Kidney glomerular epithelial cell (primary cell): ENCODE results near the gene SPI1.
A peak's percentile ranks its signal among the peaks of the same experiment; 100 is the strongest.

Experiments
- DNase-seq: peaks from one replicate; lab custom pipeline; 2025; lab: John Stamatoyannopoulos, UW

SPI1 gene

DNA sequence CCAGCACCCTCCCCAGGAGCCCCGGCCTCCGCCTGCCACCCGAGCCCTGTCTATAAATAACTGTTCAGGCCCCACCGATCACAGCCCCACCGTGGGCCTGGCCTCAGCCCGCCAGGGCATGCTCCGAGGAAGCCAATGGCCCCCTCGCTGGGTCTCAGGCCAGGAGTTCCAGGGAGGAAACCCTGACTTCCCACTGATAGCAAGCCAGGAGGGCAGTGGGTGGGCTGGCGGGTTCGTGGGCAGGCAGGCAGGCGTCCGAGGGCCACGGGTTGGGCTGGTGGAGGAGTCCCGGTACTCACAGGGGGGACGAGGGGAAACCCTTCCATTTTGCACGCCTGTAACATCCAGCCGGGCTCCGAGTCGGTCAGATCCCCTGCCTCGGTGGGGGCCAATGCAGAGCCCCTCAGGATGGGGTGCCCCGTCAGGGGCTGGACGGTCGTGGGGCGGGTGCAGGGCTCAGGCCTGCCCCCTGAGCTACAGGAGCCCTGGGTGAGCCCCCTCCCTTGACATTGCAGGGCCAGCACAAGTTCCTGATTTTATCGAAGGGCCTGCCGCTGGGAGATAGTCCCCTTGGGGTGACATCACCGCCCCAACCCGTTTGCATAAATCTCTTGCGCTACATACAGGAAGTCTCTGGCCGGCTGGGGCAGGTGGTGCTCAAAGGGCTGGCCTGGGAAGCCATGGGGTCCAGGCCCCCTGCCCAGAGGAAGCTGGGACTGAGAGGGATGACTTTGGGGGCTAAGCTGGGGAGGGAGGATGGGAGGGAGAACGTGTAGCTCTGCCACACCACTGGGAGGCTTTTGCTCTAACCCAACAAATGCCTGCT is at the start of gene SPI1:
Gene SPI1, minus strand, starts transcription at position 538 of the 826 bp plus-strand sequence. Its CDS starts 194 bp downstream, at position 344.
- DNase-seq = no peak

DNA sequence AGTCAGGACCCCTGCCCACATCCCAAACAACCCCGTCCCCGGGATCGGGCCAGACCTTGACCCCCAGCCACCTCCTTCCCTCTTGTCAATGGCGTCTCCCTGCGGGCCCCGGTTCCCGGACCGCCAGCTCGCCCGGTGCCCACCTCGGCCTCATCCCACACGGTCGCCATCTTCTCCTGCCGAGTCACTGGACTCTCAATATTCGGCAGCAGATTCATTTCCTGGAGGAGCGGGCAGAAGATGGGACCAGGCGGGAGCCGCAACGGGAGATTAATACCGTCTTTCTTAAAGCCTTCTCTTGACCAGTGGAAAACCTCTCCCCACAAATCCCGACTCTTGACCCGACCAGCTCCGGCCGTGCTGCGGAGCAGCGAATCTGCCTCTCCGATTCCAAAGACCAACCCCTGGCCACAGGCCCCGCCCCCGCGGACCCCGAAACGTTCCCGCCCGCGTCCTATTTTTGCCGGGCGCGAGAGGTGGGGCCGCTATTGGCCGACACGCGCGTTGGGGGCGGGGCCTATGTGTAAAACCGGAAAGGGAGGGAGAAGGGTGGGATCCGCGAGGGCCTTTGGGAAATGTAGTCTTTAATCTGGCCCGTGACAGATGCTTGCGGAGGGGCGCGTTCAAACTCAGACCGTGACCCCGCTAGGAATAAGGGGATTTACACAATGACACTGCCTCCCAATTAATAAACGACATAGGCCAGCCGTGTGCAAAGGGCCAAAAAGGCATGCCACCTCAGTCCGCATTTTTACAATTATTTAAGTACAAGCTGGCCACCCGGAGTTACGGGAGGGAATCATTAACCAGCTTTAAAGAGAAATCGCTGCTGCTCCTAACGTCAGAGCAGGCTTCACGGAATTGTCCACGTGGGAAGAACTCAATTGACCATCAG is 48.0 kb upstream of the SPI1 start, which contains the start of gene PSMC3:
Gene PSMC3, minus strand, starts transcription at position 378 of the 895 bp plus-strand sequence. Its CDS starts 160 bp downstream, at position 218.
- DNase-seq = peak; percentile 95

DNA sequence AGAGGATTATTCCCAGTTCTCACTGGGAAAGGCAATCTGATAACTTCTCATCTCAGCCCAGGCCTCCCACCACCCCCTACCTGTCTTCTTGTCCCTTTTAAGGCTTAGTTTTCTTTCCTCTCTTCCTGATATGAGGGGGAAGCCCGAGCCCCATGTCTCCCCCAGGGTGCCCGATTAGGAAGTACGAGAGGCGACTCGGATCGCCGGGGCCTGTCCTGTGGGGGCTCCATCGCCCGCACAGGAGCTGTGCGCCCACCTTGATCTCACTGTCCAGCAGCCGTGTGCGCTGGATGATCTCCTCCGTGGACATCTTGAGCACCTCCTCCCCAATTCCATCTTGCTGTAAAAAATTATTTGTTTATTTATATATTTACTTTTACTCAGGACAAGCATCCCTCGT is 47.3 kb upstream of the SPI1 start:
- DNase-seq = no peak

DNA sequence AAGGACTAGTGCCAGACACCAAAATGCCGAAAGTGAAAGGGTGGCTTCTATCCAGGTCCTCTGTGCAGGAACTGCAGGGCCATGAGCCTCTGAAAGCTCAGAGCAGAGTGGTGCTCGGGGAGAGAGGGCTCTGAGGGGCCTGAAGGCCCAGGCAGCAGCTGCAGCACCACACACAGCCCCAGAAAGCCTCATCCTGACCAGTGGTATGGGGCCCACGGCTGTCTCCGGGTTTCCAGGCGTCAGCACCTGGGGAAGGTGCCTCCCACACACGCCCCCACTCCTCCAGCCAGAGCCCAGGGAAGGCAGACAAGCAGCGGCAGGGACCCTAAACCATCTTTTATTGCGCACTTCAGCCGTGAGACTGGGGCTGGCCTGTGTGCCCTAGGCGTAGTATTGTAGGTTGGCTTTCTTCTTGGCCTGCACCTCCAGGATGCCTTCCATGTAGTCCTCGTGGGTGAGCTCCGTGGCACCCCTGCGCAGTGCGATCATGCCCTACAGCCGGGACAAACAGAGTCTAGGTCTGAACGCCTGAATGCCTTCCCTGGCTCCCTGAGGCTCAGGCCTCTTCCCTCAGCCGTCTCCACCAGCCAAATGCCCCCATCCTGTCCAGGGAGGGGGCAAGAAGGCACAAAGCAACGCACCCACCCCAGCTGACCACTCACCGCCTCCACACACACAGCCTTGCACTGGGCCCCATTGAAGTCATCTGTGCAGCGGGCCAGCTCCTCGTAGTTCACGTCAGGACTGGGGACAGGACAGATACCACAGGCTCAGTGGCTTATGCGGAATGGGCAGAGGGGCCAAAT is 40.3 kb upstream of the SPI1 start:
- DNase-seq = no peak

DNA sequence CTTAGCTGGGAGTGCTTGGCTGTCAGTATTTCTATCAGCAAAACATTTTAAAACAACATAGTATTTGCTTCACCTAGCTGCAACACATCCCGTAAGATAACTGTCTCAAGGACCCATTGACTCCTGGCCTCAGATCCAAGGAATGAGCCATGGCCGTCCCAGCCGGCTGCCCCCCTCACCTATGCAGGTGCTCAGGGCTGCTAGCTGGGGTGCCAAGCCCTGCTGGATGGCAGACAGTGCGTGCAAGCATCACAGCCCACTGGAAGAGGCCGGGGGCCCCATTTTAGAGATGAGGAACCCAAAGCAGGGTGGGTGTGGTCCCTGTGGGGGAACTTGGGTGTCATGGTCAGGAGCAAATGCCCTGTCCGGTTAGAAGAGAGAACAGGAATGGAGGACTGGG is 39.4 kb upstream of the SPI1 start:
- DNase-seq = no peak

DNA sequence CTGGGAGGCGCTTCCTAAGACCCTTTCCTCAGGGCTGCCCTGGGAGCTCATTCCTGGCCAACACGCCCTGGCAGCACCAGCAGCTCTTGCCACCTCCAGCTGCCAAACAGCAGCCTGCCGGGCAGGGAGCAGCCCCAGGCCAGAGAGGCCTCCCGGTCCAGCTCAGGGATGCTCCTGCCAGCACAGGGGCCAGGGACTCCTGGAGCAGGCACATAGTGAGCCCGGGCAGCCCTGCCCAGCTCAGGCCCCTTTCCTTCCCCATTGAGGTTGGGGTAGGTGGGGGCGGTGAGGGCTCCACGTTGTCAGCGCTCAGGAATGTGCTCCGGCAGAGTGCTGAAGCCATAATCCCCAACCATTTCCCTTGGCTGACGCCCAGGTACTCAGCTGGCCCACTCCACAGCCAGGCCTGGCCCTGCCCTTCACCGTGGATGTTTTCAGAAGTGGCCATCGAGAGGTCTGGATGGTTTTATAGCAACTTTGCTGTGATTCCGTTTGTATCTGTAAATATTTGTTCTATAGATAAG is 37.7 kb upstream of the SPI1 start:
- DNase-seq = peak; percentile 83

DNA sequence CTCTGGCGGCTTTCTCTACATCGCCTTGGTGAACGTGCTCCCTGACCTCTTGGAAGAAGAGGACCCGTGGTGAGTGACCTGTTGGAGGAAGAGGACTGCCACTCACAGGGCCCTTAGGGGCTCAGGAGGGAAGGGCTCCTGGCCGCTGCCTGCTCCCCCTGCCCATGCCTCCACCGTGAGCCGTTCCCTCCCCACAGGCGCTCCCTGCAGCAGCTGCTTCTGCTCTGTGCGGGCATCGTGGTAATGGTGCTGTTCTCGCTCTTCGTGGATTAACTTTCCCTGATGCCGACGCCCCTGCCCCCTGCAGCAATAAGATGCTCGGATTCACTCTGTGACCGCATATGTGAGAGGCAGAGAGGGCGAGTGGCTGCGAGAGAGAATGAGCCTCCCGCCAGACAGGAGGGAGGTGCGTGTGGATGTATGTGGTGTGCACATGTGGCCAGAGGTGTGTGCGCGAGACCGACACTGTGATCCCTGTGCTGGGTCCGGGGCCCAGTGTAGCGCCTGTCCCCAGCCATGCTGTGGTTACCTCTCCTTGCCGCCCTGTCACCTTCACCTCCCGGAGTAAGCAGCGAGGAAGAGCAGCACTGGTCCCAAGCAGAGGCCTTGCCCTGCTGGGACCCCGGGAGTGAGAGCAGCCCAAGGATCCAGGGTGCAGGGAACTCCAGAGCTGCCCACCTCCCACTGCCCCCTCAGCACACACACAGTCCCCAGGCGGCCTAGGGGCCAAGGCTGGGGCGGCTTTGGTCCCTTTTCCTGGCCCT is 36.9 kb upstream of the SPI1 start:
- no peak for DNase-seq

DNA sequence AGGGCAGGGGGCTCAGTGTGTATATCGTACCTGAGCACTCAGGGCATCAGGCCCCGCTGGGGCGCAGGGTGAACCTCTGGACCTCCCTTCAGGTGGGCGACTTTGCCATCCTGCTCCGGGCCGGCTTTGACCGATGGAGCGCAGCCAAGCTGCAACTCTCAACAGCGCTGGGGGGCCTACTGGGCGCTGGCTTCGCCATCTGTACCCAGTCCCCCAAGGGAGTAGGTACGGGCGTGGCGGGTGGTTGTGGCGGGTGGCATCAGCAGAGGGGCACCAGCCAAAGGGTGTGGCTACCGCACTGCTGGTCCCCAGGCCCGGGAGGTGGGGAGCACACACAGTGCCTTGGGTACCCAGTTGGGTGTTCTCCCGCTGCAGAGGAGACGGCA is 36.3 kb upstream of the SPI1 start:
- no peak for DNase-seq

DNA sequence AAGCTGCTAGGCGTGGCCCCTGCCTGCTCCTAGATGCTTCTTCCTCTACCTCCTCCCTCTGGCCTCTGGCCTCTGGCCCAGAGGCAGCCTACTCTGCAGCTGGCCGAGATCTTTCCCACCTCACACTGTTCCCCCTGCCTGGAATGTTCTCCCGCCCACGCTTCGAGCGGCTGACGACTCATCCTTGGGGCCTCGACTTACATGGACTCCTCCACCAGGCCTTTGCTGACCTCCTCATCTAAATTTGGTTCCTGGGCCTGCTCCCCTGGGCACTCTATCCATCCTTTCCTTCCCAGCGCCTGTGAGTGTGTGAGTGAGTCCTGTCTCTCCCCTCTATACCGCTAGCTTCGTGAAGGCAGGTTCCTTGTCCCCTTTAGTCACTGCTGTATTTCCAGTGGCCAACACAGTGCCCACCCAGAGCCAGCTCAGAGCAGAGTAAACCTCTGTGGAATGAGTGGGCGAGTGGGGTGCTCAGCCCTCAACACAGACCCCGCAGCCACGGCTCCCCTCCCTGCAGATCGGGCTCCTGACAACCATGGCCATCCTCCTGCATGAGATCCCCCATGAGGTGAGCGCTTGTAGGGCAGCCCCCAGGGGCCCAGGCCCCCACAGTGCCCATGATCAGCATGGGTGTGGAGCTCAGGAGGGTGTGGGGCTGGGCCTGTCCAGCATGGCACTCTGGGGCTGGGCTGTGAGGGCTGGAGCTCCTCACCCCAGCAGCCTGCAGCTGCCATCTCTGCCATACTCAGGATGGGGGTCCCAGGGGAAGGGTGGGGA is 35.7 kb upstream of the SPI1 start:
- no peak for DNase-seq

DNA sequence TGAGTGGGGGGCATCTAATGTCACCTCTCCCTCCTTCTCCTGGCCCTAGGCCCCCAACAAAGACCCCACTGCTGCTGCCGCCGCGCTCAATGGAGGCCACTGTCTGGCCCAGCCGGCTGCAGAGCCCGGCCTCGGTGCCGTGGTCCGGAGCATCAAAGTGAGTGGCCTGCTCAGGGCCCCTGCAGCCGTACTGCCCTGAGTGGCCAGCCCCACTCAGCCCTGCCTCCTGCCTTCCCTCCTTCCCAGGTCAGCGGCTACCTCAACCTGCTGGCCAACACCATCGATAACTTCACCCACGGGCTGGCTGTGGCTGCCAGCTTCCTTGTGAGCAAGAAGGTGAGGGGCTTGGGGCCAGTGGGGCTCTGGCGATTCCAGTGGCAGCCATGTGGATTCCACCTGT is 35.0 kb upstream of the SPI1 start:
- DNase-seq = no peak

DNA sequence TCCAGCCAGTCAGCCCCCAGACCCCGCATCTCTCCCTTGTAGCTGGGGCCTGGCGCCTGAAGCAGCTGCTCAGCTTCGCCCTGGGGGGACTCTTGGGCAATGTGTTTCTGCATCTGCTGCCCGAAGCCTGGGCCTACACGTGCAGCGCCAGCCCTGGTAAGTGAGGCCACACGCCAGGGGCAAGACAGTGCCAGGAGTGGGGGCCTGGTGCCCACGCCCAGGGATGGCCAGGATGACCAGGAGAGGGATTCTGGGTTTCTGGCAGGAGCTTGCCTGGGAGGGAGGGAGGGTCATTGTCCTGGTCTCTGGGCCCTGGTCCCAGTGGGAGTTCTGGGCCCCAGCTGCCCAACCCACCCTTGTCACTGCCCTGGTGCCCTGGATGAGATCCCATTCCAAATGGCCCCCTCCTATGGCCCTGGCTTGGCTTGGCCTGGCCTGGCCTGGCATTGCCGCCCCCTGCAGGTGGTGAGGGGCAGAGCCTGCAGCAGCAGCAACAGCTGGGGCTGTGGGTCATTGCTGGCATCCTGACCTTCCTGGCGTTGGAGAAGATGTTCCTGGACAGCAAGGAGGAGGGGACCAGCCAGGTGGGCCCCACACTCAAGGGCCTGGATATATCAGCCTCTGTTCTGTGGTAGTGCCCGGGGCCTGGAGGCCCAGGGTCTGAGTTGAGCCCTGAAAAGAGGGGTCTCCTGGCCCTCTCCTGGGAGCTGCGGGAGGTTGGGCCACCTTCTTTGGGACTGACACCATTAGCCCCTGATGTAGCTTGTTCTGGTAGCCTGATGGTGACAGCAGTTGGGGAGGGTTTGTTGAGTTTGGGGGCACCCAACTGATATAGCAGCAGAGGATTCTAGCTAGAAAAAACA is 33.8 kb upstream of the SPI1 start:
- DNase-seq = no peak

DNA sequence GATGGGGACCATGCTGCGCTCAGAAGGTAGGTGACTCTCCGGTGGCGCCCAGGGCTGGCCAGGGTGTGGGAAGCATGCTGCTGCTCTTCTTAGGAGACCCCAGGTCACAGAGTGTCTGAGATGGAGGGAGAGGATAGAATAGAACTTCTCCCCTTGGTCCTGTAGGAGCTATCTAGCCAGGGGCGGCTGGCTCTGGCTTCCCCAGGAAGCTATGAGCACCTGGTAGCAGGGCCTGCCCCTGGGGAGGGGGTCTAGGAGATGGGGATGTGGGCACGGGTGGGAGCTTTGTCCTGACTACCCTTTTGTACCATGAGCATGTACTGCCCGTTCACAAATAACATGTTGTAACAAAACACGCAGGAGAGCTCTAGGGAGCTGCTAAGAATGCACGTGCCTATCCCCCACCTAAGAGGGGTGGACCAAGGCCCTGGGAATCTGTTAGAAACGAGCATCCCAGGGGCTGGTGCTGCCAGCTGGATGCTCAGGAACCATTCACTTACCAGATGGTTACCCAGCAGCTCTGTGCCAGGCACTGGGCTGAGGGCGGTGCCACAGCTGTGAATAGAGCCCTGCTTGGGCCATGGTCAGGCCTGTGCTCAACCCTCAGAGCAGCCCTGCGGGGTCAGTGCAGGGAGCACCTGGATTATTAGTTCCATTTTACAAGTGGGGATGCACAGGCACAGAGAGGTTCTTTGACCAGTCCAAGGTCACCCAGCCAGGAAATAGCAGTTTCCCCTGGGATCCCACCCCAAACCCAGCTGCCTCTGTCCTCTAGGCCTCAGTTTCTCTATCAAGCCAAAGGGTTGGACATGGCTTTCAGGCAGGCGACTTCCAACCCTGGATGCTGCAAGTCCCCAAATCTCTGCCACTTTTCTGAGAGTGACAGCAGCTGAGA is 32.3 kb upstream of the SPI1 start:
- DNase-seq = no peak

DNA sequence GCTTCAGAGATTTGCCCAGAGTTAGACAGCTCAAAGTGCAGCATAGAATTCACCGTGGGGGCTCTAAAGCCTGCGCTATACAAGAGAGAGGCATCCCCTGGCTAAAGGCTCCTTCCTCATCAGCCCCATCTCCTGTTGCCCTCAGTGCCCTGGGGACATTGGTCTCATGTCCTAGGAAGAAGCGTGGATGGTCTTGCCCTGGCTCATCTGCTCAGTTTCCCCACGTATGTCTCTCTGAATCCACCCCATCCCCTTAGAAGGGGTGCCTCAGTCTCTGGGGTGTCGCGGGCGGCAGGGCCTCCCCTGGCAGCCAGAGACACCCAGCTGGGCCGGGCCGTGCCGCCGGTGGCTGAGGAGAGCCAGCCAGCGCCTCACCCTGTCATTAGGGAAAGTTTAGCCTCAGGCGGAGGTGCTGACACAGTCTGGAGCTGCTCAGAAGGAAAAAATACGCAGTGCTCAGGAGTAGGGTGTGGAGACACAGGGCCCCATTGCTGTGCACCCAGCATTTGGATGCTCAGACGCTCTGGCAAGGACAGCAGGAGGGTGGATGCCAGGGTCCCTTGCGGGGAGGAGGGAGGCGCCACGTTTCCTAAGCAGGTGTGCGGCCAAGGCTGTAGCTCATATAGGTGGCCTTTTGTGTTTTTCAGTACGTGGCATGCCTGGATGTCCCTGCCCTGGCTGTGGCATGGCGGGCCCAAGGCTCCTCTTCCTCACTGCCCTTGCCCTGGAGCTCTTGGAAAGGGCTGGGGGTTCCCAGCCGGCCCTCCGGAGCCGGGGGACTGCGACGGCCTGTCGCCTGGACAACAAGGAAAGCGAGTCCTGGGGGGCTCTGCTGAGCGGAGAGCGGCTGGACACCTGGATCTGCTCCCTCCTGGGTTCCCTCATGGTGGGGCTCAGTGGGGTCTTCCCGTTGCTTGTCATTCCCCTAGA is 31.4 kb upstream of the SPI1 start:
- no peak for DNase-seq

DNA sequence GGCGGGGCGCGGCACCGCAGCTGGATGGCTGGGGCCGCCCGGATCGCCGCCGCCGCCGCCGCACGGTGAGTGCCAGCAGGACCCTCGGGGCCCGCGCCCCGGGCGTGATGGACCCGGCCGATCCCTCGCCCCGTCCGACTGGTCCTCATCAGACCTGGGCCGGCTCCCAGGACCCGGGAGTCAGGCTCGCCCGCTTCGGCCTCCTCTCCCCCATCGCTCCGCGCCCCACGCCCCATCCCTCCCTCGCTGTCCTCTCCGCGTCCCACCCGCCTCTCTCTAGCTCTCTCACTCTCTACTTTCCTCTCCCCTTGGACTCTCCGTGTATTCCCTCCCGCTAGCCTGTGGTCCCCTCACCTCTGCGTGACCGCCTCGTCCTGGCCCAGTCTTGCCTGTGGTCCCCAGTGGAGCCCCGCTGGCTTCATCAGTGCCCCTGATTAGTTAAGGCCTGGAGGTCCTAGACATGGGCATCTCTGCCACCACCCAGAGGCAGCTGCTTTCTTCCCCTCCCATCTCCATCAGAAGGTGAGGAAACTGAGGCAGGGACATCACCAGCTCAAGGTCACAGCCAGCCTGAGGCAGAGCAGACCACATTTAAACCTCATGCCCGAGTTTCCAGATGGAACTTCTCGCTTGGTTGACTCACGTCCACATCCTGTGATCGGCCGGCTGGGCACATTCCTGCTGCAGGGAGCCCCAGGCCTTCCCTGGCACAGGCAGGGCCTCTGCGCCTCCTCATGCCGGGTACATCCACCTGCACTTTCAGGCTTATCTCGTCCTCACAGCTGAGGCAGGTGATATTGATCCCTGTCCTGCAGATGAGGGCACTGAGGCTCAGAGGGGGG is 30.5 kb upstream of the SPI1 start:
- peak; percentile 73 for DNase-seq

DNA sequence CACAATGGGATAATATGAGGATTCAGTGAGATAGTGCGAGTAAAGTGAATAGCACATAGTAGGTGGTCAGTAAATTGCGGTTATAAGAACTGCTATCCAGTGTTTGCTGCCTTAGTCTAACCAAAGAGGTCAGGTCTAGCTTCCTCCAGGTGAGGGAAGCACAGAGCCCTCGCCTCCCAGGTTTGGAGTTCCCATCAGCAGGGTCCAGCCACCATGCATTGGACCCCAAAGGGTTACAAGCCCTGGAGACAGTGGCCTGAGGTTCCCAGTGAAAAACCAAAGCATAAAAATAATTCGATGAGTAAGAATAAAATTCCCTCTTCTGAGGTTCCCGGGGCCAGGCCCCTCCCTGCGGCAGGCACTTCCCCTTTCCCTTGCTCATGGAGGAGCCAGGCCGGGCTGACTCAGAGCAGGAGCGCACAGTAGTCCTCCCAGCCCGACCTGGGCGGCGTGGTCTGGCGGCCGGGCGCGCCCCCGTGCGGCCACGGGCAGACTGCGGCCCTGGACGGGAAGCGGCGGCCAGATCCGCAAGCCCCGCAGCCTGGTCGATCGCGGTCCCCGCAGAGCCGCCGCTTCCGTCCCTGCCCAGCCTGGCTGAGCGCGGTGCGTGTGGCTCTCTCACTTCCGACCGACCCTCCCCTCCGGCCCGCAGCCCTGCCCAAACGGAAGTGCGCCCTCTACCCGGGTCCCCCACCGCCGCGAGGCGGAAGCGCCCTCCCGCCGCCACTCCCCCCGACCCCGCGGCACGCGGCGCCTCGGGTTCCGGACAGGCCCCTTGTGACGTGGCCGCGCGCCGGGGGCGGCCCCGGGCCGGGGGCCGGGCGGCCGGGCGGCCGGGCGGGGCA is 29.6 kb upstream of the SPI1 start, which contains the start of gene SLC39A13:
Gene SLC39A13, plus strand, starts transcription at position 845 of the 845 bp plus-strand sequence. CDS start 1,505 bp downstream, outside the sequence.
- DNase-seq = peak; percentile 89
